Heart left ventricle (tissue), 16 donors: ENCODE data around the gene CDK5R1. TPM values are rescaled to one million over a fixed set of nuclear protein-coding genes. Genes with fewer than 3 reads are reported as not detected.

Source experiments
- ATAC-seq, 4 donors: fragments of 200-7000 bp; cut with Tn5 transposase; one replicate each; pipeline ENCODE4 v1.9.1; 2020 to 2022; ENCODE audit warnings: moderate library complexity in 4 of 4, mild to moderate bottlenecking in 3 of 4, moderate number of reproducible peaks in 1 of 4
- DNase-seq, 5 donors: peaks; one replicate each; pipeline ENCODE4 v3.0.0-alpha.2; 2020
- H3K27ac ChIP-seq, 12 donors: fragments of 200-600 bp; sonication (generic) in 4 of 12; one replicate each; pipeline versions ENCODE4 v1.5.0 to v1.8.0; 2016 to 2022; ENCODE audit warnings: mild to moderate bottlenecking in 2 of 12
- H3K27me3 ChIP-seq, 9 donors: fragments of 200-600 bp; sonication (generic) in 2 of 9; one replicate each; pipeline versions ENCODE4 v1.5.1 to v1.8.0; 2016 to 2022; ENCODE audit warnings: mild to moderate bottlenecking in 3 of 9
- H3K36me3 ChIP-seq, 9 donors: fragments of 200-600 bp; sonication (generic) in 2 of 9; one replicate each; pipeline versions ENCODE4 v1.5.0 to v1.8.0; 2018 to 2022; ENCODE audit warnings: mild to moderate bottlenecking in 2 of 9
- H3K4me1 ChIP-seq, 12 donors: fragments of 200-600 bp; sonication (generic) in 4 of 12; one replicate each; pipeline versions ENCODE4 v1.5.0 to v1.8.0; 2016 to 2022; ENCODE audit warnings: mild to moderate bottlenecking in 3 of 12
- H3K4me3 ChIP-seq, 12 donors: fragments of 200-600 bp; sonication (generic) in 4 of 12; one replicate each; pipeline versions ENCODE4 v1.5.0 to v1.8.0; 2017 to 2022; ENCODE audit warnings: mild to moderate bottlenecking in 9 of 12, moderate library complexity in 4 of 12
- H3K9me3 ChIP-seq, 12 donors: fragments of 200-600 bp; sonication (generic) in 4 of 12; one replicate each; pipeline versions ENCODE4 v1.5.0 to v1.8.0; 2016 to 2022; ENCODE audit warnings: mild to moderate bottlenecking in 1 of 12
- POLR2A ChIP-seq, 2 donors: fragments of 450-650 bp; IDR thresholded peaks; one replicate each; pipeline ENCODE4 v1.6.1; 2017; ENCODE audit warnings: antibody characterized with exemption in 2 of 2, mild to moderate bottlenecking in 2 of 2, moderate library complexity in 2 of 2
- WGBS, 4 donors: extraction: QIAGEN DNeasy Blood & Tissue Kit in 2 of 4; methylation state at CpG; one replicate each; pipeline versions ENCODE4 v1.1.5 to v1.1.7; 2013 to 2018; 5-methylcytosine and 5-hydroxymethylcytosine counted together
- intact Hi-C, 10 donors: fragments of 100-400 bp; cut with DNase I; formaldehyde crosslinking; loops; one replicate each; pipeline versions ENCODE4 v1.11.1 to v1.14.2; 2022
- polyA plus RNA-seq, 2 donors: library from polyadenylated mRNA; stranded (reverse); fragments of 200-250 nt; gene quantifications; one replicate each; pipeline ENCODE4 v1.2.3, GENCODE V29; 2013
- total RNA-seq, 9 donors: library from RNA; depleted of rRNA in 2 of 9; stranded (reverse); fragments of >200 nt in 2 of 9; fragmentation: NEBNext Ultra II Directional in 3 of 9; extraction: Animal tissue kit (Norgen Biotek cat#: 25700) in 3 of 9; gene quantifications; one replicate each; pipeline versions ENCODE4 v1.1.0 to v1.2.4, GENCODE V29; 2016 to 2023
- TF ChIP-seq, protein P1 (sequence below), 12 donors: fragments of 200-600 bp; sonication (generic) in 4 of 12; IDR thresholded peaks; one replicate each; pipeline versions ENCODE4 v1.5.0 to v1.8.0; 2018 to 2022; ENCODE audit warnings: antibody characterized with exemption in 12 of 12, mild to moderate bottlenecking in 5 of 12
- donor health status: ischemic (EF 13 %, LVEDD 7.1; RV severe dilation, severe dysfunction).
- donor health status: healthy with polysubstance abuse.
- donor health status: DM: no; HTN: yes; CAD: no.
- donor health status: DM: no; HTN: no; CAD: no.
- donor health status: ischemic (EF 25% LVEDD 6.9; RV normal size, moderate dysfunction).
- donor health status: ischemic (EF 25% LVEDD 5.7; RV mildly dilated, moderate dysfunction).
- donor health status: healthy.
- donor health status: DM: yes; HTN: yes; CAD: no.
- donor health status: ischemic (EF 35%, LVEDD 5.7; RV mildly dilated, moderate dysfunction).
- donor health status: nonischemic (EF 11% LVEDD 7.7; RV severe dilation, severe dysfunction).
- donor health status: DM: yes; HTN: yes; CAD: no.
- donor health status: PGD.
- donor health status: ischemic (EF 29% LVEDD 5.4; RV normal size, mild dysfunction).
- donor health status: nonischemic (EF 23%, LVEDD 6.1; RV moderate dilation, normal function).

Gene CDK5R1
- total and polyA plus RNA-seq, 11 donors, result 0.57 to 2.9 (median 1.5) TPM

DNA sequence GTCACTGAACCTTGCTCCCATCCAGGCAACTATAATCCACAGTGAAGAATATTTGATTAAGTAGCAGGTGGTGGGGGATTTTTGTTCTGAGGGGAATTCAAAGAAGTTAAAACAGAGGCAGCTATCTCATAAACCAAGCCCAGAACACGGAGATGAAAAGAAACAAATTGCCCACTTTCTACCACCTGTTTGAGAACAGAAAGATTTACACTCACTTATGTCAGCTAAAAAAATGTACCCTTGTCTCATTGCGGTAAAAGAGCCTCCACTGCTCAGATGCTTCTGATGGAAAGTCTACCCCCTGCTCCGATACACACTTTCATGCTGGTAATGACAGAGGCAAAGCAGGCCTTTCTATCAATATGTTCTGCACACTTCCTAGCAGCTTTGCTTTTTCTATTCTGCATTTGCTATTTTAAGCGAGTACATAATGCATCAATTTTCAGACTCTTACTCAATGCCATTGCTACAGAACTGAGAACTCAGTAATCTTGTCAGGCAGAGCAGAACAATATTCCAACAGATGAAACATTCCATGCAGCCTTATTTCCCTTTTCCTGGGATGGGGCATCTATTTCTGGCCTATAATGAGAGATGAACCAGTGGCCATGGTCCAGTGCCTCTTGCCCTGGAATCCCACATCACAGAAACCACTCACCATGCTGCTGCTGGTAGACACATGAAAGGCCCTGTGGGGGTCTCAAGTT, 29.0 kb downstream of the CDK5R1 start:
- 89 to 94% (median 92%) methylated on average over 4 of the region's 4 CpGs for WGBS, 4 donors
- no peak for DNase-seq
- Histone ChIP-seq H3K9me3 (no peaks in the 10 kb centered on the region), H3K36me3 (no peaks in the 10 kb centered on the region), H3K27me3 (peaks cover 0 to 4% (median 0%) of the 10 kb centered on the region in 9 donors), H3K4me1 (peaks cover 3 to 40% (median 22%) of the 10 kb centered on the region in 12 donors), H3K27ac (peak overlapping the region in 3 of 12 donors; percentile 22 to 57 (median 41)), H3K4me3 (no peak overlapping the region)
- intact Hi-C loops, result no loop called here
- TF ChIP-seq, protein P1, sequence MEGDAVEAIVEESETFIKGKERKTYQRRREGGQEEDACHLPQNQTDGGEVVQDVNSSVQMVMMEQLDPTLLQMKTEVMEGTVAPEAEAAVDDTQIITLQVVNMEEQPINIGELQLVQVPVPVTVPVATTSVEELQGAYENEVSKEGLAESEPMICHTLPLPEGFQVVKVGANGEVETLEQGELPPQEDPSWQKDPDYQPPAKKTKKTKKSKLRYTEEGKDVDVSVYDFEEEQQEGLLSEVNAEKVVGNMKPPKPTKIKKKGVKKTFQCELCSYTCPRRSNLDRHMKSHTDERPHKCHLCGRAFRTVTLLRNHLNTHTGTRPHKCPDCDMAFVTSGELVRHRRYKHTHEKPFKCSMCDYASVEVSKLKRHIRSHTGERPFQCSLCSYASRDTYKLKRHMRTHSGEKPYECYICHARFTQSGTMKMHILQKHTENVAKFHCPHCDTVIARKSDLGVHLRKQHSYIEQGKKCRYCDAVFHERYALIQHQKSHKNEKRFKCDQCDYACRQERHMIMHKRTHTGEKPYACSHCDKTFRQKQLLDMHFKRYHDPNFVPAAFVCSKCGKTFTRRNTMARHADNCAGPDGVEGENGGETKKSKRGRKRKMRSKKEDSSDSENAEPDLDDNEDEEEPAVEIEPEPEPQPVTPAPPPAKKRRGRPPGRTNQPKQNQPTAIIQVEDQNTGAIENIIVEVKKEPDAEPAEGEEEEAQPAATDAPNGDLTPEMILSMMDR (IDR thresholded peaks at IDR 0.05), result no peak
- no peak for TF ChIP-seq POLR2A (IDR thresholded peaks at IDR 0.05)
- ATAC-seq, result peak; percentile 40 to 51 (median 43)

DNA sequence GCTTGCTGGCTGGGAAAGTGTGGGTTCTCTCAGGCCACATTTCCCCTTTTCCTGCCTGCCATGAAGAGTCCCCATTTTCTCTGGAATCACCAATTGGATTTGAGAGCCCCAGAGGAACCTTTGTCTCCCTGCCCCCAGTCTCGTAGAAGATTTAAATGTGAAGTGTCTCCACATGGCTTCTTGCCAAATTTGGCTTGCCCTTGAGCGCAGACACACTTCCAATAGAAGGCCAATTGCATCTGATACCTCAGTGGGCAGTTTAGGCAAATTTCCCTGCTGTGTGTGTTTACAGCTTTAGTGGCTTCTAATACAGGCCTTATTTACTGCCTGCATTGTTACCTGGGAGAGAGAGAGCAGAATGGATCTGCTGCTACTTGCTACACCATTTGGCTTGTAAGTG, 29.7 kb downstream of the CDK5R1 start:
- no peak for TF ChIP-seq POLR2A (IDR thresholded peaks at IDR 0.05)
- TF ChIP-seq, protein P1 (IDR thresholded peaks at IDR 0.05), result no peak
- Histone ChIP-seq H3K27me3 (peaks cover 0 to 4% (median 0%) of the 10 kb centered on the region in 9 donors), H3K9me3 (no peaks in the 10 kb centered on the region), H3K4me1 (peaks cover 3 to 42% (median 22%) of the 10 kb centered on the region in 12 donors), H3K36me3 (no peaks in the 10 kb centered on the region), H3K4me3 (no peak overlapping the region), H3K27ac (peak overlapping the region in 3 of 12 donors; percentile 22 to 41 (median 37))
- intact Hi-C loops, result no loop called here
- ATAC-seq, result no peak
- no peak for DNase-seq
- 8 to 53% (median 17%) methylated on average over 2 of the region's 2 CpGs for WGBS, 4 donors

DNA sequence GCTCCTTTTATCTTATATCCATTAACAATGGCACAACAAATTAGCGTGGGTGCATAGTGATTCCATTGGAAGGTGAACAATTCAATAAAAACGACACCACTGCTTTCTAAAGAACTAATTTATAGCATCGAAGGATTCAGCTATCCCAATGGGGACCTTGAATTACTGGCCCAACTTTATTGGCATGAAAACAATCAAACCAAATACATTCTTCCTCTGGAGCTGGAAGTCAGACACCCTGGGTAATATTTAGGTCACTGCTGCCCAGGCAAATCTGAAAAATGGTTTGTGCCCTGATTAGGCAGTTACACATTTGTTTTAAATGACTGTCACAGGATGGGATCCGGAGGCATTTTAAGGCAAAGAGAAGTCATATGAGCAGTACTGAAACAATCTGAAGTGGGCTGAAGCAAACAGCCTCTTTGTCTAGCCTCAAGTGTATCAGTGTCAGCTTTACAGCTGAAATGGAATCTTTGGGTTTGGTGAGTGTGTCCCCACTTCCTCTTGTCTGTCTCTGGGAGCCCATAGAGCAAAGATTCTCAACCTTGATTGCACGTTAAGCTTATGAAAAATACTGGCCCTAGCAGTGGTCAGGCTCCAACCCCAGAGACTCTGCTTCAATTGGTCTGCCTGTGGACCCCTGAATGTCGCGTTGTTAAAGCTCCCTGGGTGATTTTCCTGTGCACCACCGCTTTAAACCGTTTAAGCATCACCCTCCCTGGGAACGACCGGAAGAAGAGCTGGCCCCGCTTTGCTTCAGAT, 30.3 kb downstream of the CDK5R1 start:
- WGBS, 4 donors, result 73 to 82% (median 79%) methylated on average over 12 of the region's 12 CpGs
- Histone ChIP-seq H3K4me3 (no peak overlapping the region), H3K27me3 (peaks cover 0 to 4% (median 0%) of the 10 kb centered on the region in 9 donors), H3K9me3 (no peaks in the 10 kb centered on the region), H3K27ac (peak overlapping the region in 1 of 12 donors; percentile 41), H3K36me3 (no peaks in the 10 kb centered on the region), H3K4me1 (peaks cover 3 to 42% (median 22%) of the 10 kb centered on the region in 12 donors)
- intact Hi-C loops, result no loop called here
- TF ChIP-seq, protein P1 (IDR thresholded peaks at IDR 0.05), result no peak
- no peak for TF ChIP-seq POLR2A (IDR thresholded peaks at IDR 0.05)
- ATAC-seq (no peak), DNase-seq (no peak)

DNA sequence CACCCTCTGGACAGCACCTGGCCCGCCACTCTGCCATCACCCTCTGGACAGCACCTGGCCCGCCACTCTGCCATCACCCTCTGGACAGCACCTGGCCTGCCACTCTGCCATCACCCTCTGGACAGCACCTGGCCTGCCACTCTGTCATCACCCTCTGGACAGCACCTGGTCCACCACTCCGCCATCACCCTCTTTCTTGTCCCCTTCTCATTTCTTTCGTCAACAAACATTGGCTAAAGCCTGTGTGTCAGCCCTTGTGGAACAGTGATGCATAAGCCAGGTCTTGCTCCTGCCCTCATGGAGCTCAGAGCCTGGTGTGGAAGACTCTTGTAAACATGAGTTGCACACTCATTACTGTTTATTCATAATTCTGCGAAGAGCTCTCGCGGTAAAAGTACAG, 31.2 kb downstream of the CDK5R1 start:
- TF ChIP-seq, protein P1 (IDR thresholded peaks at IDR 0.05), result no peak
- TF ChIP-seq POLR2A (IDR thresholded peaks at IDR 0.05), result no peak
- WGBS, 4 donors, result 90 to 97% (median 93%) methylated on average over 5 to 7 of the region's 7 CpGs
- no peak for DNase-seq

More for the DNA sequence above, 31.2 kb downstream of the CDK5R1 start:
- Histone ChIP-seq H3K4me3 (no peak overlapping the region), H3K36me3 (no peaks in the 10 kb centered on the region), H3K9me3 (no peaks in the 10 kb centered on the region), H3K27ac (no peak overlapping the region), H3K4me1 (peaks cover 3 to 42% (median 22%) of the 10 kb centered on the region in 12 donors), H3K27me3 (peaks cover 0 to 4% (median 0%) of the 10 kb centered on the region in 9 donors)
- intact Hi-C loops, result no loop called here
- no peak for ATAC-seq
